IMR-90 (cell line): ENCODE results near the gene APOC1. TPM values are rescaled to one million over a fixed set of nuclear protein-coding genes. Genes with fewer than 3 reads are reported as not detected.

Experiments used
- ATAC-seq: fragments of 200-7000 bp; cut with Tn5 transposase; 2 replicates; pipeline ENCODE4 v1.9.1; 2020; ENCODE audit warnings: low read depth, mild to moderate bottlenecking, moderate library complexity
- BruUV-seq: library from RNA; stranded (reverse); fragments of 400-500 nt; replicated peaks from 2 replicates; lab custom pipeline; 2021; lab: Mats Ljungman, UMichigan
- CTCF ChIA-PET: fragments of 300-600 bp; formaldehyde crosslinking; extraction: SDS; loops from one replicate; lab custom pipeline; 2021; ENCODE audit warnings: antibody characterized with exemption; lab: Yijun Ruan, JAX
- POLR2A ChIA-PET: fragments of 300-600 bp; sonication (Branson Sonifier 250); formaldehyde crosslinking; loops from one replicate; lab custom pipeline; 2022; ENCODE audit warnings: antibody characterized with exemption; ENCODE audit not compliant: unreplicated experiment; lab: Charles Lee
- DNase-seq: peaks from one replicate; pipeline ENCODE4 v3.0.0; 2013
- H2AFZ ChIP-seq: replicated peaks from 2 replicates; pipeline ENCODE3; 2013; ENCODE audit warnings: low read length, mild to moderate bottlenecking; ENCODE audit not compliant: poor library complexity
- H2AK5ac ChIP-seq: 2 replicates; pipeline ENCODE4 v1.6.1; 2013; ENCODE audit warnings: low read depth, low read length, inconsistent platforms
- H2AK9ac ChIP-seq: replicated peaks from 2 replicates; pipeline ENCODE3; 2013; ENCODE audit warnings: mild to moderate bottlenecking, low read depth, low read length, moderate library complexity; ENCODE audit not compliant: poor library complexity
- H2BK120ac ChIP-seq: 2 replicates; pipeline ENCODE4 v1.6.1; 2013; ENCODE audit warnings: low read depth, low read length, inconsistent platforms
- H2BK15ac ChIP-seq: 3 replicates; pipeline ENCODE4 v1.6.1; 2013; ENCODE audit warnings: low read depth, low read length, inconsistent platforms
- H2BK20ac ChIP-seq: 2 replicates; pipeline ENCODE4 v1.6.1; 2013; ENCODE audit warnings: low read depth, mild to moderate bottlenecking, inconsistent platforms, low read length, moderate library complexity
- H2BK5ac ChIP-seq: 2 replicates; pipeline ENCODE4 v1.6.1; 2013; ENCODE audit warnings: mild to moderate bottlenecking, low read depth, low read length, inconsistent platforms; ENCODE audit not compliant: poor library complexity, severe bottlenecking
- H3K14ac ChIP-seq: replicated peaks from 2 replicates; pipeline ENCODE4 v1.6.1; 2013; ENCODE audit warnings: low read depth, low read length, inconsistent platforms
- H3K18ac ChIP-seq: 2 replicates; pipeline ENCODE4 v1.6.1; 2013; ENCODE audit warnings: low read depth, low read length, control low read depth
- H3K23ac ChIP-seq: 2 replicates; pipeline ENCODE4 v1.6.1; 2013; ENCODE audit warnings: low read depth, low read length, inconsistent platforms
- H3K27ac ChIP-seq: 2 replicates; pipeline ENCODE4 v1.5.1; 2013; ENCODE audit warnings: mild to moderate bottlenecking, control low read depth, low read length; ENCODE audit not compliant: insufficient read depth
- H3K27me3 ChIP-seq: 2 replicates; pipeline ENCODE4 v1.6.1; 2013; ENCODE audit warnings: low read length; ENCODE audit not compliant: control insufficient read depth, insufficient read depth
- H3K36me3 ChIP-seq: 2 replicates; pipeline ENCODE4 v1.6.1; 2013; ENCODE audit warnings: low read length, mixed read lengths; ENCODE audit not compliant: control insufficient read depth, insufficient read depth
- H3K4ac ChIP-seq: 2 replicates; pipeline ENCODE4 v1.6.1; 2013; ENCODE audit warnings: low read depth, low read length, inconsistent platforms
- H3K4me1 ChIP-seq: 2 replicates; pipeline ENCODE4 v1.6.1; 2013; ENCODE audit warnings: low read length, mixed read lengths; ENCODE audit not compliant: control insufficient read depth, insufficient read depth
- H3K4me2 ChIP-seq: 2 replicates; pipeline ENCODE4 v1.6.1; 2013; ENCODE audit warnings: low read depth, mild to moderate bottlenecking, control low read depth, low read length, moderate library complexity
- H3K4me3 ChIP-seq: 2 replicates; pipeline ENCODE4 v1.5.1; 2013; ENCODE audit warnings: low read depth, mild to moderate bottlenecking, control low read depth, low read length, moderate library complexity; ENCODE audit not compliant: insufficient read depth
- H3K56ac ChIP-seq: 2 replicates; pipeline ENCODE4 v1.6.1; 2013; ENCODE audit warnings: low read length, inconsistent platforms; ENCODE audit not compliant: insufficient read depth; ENCODE audit errors: extremely low read depth
- H3K79me1 ChIP-seq, 2 experiments: 2 replicates each; pipeline ENCODE4 v1.6.1; 2013; ENCODE audit warnings: low read length in 2 of 2, inconsistent platforms in 1 of 2, low read depth in 1 of 2
- H3K9ac ChIP-seq: 2 replicates; pipeline ENCODE4 v1.6.1; 2013; ENCODE audit warnings: low read depth, low read length, control low read depth
- H3K9me1 ChIP-seq: 2 replicates; pipeline ENCODE4 v1.6.1; 2013; ENCODE audit warnings: low read length, inconsistent platforms; ENCODE audit not compliant: insufficient read depth
- H3K9me3 ChIP-seq: 2 replicates; pipeline ENCODE4 v1.6.1; 2013; ENCODE audit warnings: low read length; ENCODE audit not compliant: control insufficient read depth, insufficient read depth
- H4K20me1 ChIP-seq: 2 replicates; pipeline ENCODE4 v1.6.1; 2013; ENCODE audit warnings: low read length, inconsistent platforms; ENCODE audit not compliant: insufficient read depth
- H4K5ac ChIP-seq: 2 replicates; pipeline ENCODE4 v1.6.1; 2013; ENCODE audit warnings: mild to moderate bottlenecking, low read depth, low read length, control low read depth
- H4K8ac ChIP-seq, 2 experiments: 2 replicates each; pipeline ENCODE4 v1.6.1; 2013; ENCODE audit warnings: low read depth in 2 of 2, low read length in 2 of 2, control low read depth in 1 of 2, inconsistent platforms in 1 of 2
- H4K91ac ChIP-seq: 2 replicates; pipeline ENCODE4 v1.6.1; 2013; ENCODE audit warnings: low read depth, low read length, inconsistent platforms; ENCODE audit not compliant: insufficient read depth
- CEBPB ChIP-seq: IDR thresholded peaks from 2 replicates; pipeline ENCODE4 v1.6.1; 2012; ENCODE audit warnings: low read depth, low read length, improper control_type of control experiment
- FOS ChIP-seq: fragments of 150-350 bp; IDR thresholded peaks from 2 replicates; pipeline ENCODE4 v1.6.1; 2016; ENCODE audit warnings: low read depth, low read length
- MXI1 ChIP-seq: IDR thresholded peaks from 2 replicates; pipeline ENCODE4 v1.6.1; 2012; ENCODE audit warnings: low read depth, mild to moderate bottlenecking, low read length, moderate library complexity, borderline replicate concordance
- NFE2L2 ChIP-seq: fragments of 150-350 bp; IDR thresholded peaks from 2 replicates; pipeline ENCODE4 v1.6.1; 2016; ENCODE audit warnings: low read depth, mild to moderate bottlenecking, low read length
- POLR2A ChIP-seq: IDR thresholded peaks from 2 replicates; pipeline ENCODE4 v1.6.1; 2012; ENCODE audit warnings: mild to moderate bottlenecking, low read depth, low read length
- RFX5 ChIP-seq: IDR thresholded peaks from 2 replicates; pipeline ENCODE4 v1.8.0; 2012; ENCODE audit warnings: low read depth, mild to moderate bottlenecking, low read length, moderate library complexity
- WGBS, 2 experiments: methylation state at CpG; one replicate each; pipeline versions ENCODE4 v1.1.5 to v1.1.7; 2013; ENCODE audit warnings: missing lambda C conversion rate in 2 of 2; ENCODE audit not compliant: insufficient read length in 1 of 2; ENCODE audit errors: extremely low coverage in 2 of 2; 5-methylcytosine and 5-hydroxymethylcytosine counted together
- dilution Hi-C: fragments of 300-500 bp; cut with HindIII; formaldehyde crosslinking; loops from one replicate; pipeline ENCODE4 v1.14.3; 2018; ENCODE audit warnings: low sequenced_read_pairs; ENCODE audit not compliant: unreplicated experiment
- in situ Hi-C: fragments of 300-500 bp; cut with MboI; formaldehyde crosslinking; loops from 3 replicates; pipeline ENCODE4 v1.14.3; 2019; ENCODE audit warnings: low sequenced_read_pairs, inconsistent platforms, mixed read lengths
- intact Hi-C: fragments of 100-400 bp; cut with micrococcal nuclease; formaldehyde crosslinking; loops from 2 replicates; pipeline ENCODE4 v1.10.0; 2022
- polyA plus RNA-seq, 3 experiments: library from polyadenylated mRNA; depleted of rRNA; stranded (reverse); fragments of >200 nt; gene quantifications; 2 replicates each; pipeline ENCODE4 v1.2.3, GENCODE V29; 2012; ENCODE audit warnings: low replicate concordance in 1 of 3
- total RNA-seq: library from RNA; depleted of rRNA; stranded (reverse); fragments of >200 nt; gene quantifications from 2 replicates; pipeline ENCODE4 v1.2.3, GENCODE V29; 2012
- TF ChIP-seq, protein P1 (sequence below): conservative IDR thresholded peaks from 2 replicates; pipeline ENCODE4 v1.5.1; 2012; ENCODE audit warnings: mild to moderate bottlenecking, low read depth, low read length, improper control_type of control experiment
- TF ChIP-seq, protein P2 (sequence below): fragments of 150-350 bp; IDR thresholded peaks from 2 replicates; pipeline ENCODE4 v1.6.1; 2017; ENCODE audit warnings: mild to moderate bottlenecking, antibody characterized with exemption, low read length, low read depth

APOC1 gene
- total and polyA plus RNA-seq, 2 of the 4 experiments (the other 2 are of a cell fraction): 1.1 TPM; not detected in 1

DNA sequence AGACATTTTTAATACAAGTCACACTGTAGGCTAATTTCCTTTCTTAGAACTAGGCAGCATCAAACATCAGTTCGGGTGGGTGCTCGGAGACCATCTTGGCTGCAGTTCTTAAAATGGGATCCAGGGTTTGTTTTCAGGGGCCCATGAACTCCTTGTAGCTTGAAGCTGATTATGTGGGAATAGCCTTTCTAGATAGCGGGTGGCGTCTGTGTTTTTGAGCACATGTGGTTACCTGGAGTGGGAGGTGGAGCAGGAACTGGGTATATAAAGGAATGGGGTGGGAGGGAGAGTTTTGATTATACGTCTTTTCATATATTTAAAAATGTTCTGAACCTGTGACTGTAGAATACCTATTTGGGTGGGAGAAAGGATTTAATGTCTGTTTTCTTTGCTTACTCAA lies 53.7 kb downstream of the APOC1 start:
- TF ChIP-seq MXI1: no peak
- TF ChIP-seq NFE2L2: no peak
- TF ChIP-seq CEBPB: no peak
- TF ChIP-seq FOS: no peak
- TF ChIP-seq RFX5: no peak
- TF ChIP-seq, protein P1, sequence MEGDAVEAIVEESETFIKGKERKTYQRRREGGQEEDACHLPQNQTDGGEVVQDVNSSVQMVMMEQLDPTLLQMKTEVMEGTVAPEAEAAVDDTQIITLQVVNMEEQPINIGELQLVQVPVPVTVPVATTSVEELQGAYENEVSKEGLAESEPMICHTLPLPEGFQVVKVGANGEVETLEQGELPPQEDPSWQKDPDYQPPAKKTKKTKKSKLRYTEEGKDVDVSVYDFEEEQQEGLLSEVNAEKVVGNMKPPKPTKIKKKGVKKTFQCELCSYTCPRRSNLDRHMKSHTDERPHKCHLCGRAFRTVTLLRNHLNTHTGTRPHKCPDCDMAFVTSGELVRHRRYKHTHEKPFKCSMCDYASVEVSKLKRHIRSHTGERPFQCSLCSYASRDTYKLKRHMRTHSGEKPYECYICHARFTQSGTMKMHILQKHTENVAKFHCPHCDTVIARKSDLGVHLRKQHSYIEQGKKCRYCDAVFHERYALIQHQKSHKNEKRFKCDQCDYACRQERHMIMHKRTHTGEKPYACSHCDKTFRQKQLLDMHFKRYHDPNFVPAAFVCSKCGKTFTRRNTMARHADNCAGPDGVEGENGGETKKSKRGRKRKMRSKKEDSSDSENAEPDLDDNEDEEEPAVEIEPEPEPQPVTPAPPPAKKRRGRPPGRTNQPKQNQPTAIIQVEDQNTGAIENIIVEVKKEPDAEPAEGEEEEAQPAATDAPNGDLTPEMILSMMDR: no peak
- no peak for TF ChIP-seq POLR2A
- TF ChIP-seq, protein P2, sequence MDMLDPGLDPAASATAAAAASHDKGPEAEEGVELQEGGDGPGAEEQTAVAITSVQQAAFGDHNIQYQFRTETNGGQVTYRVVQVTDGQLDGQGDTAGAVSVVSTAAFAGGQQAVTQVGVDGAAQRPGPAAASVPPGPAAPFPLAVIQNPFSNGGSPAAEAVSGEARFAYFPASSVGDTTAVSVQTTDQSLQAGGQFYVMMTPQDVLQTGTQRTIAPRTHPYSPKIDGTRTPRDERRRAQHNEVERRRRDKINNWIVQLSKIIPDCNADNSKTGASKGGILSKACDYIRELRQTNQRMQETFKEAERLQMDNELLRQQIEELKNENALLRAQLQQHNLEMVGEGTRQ: no peak

More for the DNA sequence above, 53.7 kb downstream of the APOC1 start:
- no peak overlapping the region for H4K91ac ChIP-seq
- H4K5ac ChIP-seq: no peak overlapping the region
- H3K9me1 ChIP-seq: no peaks in the 10 kb centered on the region
- H3K27ac ChIP-seq: no peak overlapping the region
- no peak overlapping the region for H3K4me2 ChIP-seq
- no peak overlapping the region for H3K56ac ChIP-seq
- ATAC-seq: no peak
- intact Hi-C loops (no loop called here), in situ Hi-C loops (no loop called here), dilution Hi-C loops (no loop called here)
- no peak overlapping the region for H3K23ac ChIP-seq
- DNase-seq: no peak
- no peak overlapping the region for H2BK5ac ChIP-seq
- no peaks in the 10 kb centered on the region for H3K9me3 ChIP-seq
- H3K4ac ChIP-seq: no peak overlapping the region
- CTCF ChIA-PET: no interaction called here
- H2BK15ac ChIP-seq: no peak overlapping the region
- POLR2A ChIA-PET: no interaction called here
- no TSS peak for BruUV-seq
- no peak overlapping the region for H4K8ac ChIP-seq
- H2BK20ac ChIP-seq: no peak overlapping the region
- H2BK120ac ChIP-seq: no peak overlapping the region
- no peak overlapping the region for H2AFZ ChIP-seq
- H2AK9ac ChIP-seq: no peak overlapping the region
- H3K4me3 ChIP-seq: no peak overlapping the region
- H3K27me3 ChIP-seq: no peaks in the 10 kb centered on the region
- no peak overlapping the region for H3K14ac ChIP-seq
- peaks cover 31% of the 10 kb centered on the region for H3K36me3 ChIP-seq
- no peak overlapping the region for H2AK5ac ChIP-seq
- H3K4me1 ChIP-seq: no peaks in the 10 kb centered on the region
- no peak overlapping the region for H3K9ac ChIP-seq
- peaks cover 12 to 34% of the 10 kb centered on the region in 2 experiments for H3K79me1 ChIP-seq
- H3K18ac ChIP-seq: no peak overlapping the region
- WGBS, 2 experiments: no CpG with 5 or more reads among the region's 5 CpGs
- H4K20me1 ChIP-seq: peaks cover 12% of the 10 kb centered on the region
